Measurements from ENCODE around the gene CERK.

DNA sequence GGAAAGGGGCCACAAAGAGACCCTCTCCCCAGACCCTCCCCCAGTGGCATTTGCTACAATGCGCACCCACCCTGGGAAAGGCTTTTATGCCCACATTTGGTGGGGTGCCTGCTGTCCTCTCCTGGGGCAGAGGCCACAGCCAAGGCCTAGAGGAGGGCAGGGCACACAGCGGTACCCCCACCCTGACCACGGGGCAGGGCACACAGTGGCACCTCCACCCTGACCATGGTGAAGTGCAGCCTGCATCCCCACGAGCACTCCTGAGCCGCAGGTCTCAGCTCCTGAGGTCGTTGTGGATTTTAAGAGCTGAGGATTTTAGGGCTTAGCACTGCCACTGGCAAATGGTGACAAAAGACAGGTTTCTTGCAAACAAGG lies 34.1 kb downstream of the CERK start:
- TF ChIP-seq ZNF274 (IDR thresholded peaks at IDR 0.05; ENCODE audit: low read depth, low read length) (no peak), YY1 (IDR thresholded peaks at IDR 0.05; ENCODE audit: insufficient read depth, insufficient read length) (no peak), SUZ12 (IDR thresholded peaks at IDR 0.05; ENCODE audit: extremely low read depth, insufficient read depth, insufficient read length) (no peak)
